HG03108 (cell line): Measurements from ENCODE around the gene TGM4.

Experiments used
- ATAC-seq: cut with Tn5 transposase; IDR thresholded peaks from one replicate; pipeline ENCODE4 v1.9.1; 2021; ENCODE audit warnings: moderate library complexity; ENCODE audit not compliant: unreplicated experiment

Gene TGM4

GRCh38 chr3:44877333-44877732 lies 2.9 kb downstream of the TGM4 start:
- ATAC-seq: no peak

GRCh38 chr3:44880284-44880683 lies 5.9 kb downstream of the TGM4 start:
- ATAC-seq: no peak

DNA sequence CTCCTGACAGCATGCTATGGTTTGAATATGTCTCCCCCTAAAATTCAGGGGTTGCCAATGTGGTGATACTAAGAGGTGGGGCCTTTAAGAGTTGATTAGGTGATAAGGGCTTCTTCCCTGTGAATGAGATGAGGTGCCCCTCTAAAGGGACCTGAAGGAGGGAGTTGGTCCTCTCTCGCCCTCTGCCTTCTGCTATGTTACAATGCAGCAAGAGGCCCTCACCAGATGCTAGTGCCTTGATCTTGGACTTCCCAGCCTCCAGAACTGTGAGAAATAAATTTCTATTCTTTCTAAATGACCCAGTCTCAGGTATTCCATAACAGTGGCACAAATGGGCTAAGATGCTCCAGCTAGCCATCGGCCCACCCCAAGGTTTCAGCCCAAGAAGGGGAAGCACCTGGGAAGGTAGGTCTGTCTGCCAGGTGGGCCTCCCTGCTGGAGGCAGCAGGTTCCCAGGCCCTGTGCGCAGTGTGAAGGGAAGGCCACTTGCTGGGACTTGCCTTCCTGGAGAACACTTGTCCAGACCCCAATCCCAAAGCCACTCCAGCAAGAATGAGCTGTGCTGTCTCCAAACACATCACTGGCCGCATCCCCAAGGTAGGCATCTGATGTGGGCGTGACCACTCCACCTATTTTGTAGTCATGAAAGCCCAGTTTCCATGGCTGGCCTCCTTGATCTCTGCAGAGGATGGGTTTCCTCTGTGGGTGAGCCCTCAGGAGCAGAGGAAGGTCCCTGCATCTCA lies 9.0 kb downstream of the TGM4 start:
- ATAC-seq: no peak

DNA sequence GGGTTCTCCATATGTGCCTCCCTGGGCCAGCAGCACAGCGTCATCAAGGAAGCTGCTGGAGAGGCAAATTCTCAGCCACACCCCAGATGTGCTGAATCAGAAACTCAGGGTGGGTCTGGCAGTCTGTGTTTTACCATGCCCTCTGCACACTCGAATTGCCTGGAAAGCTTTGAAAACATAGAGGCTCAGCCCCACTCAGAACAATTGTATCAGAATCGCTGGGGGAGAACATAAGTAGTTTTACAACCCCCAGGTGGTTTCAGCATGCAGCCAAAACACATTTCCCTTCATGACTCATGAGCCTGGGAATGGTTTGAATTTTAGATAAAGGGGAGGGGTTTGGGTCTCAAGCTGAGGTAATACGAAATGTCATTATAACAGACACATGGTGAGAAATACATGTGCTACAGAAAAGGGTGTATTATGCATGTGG lies 9.6 kb downstream of the TGM4 start:
- ATAC-seq: no peak

DNA sequence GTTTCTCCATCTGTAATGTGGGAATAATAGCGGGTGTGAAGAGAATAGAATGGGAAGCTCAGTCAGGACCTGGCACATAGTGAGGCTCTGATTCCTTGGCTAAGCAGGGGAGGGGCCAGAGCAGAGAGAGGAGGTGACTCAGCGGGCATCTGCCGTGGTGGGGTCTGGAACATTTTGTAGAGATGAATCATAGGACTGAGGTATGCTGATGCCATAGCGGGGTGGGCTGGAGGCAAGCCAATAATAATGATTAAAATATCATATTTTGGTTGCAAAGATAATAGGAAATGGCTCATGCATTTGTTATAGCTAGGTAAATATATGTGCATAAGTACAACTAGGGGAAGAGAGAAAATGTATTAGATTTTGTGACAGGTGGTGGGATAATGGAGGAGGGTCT lies 11.2 kb downstream of the TGM4 start:
- no peak for ATAC-seq

- no peak for ATAC-seq
Measured at GRCh38 chr3:44886561-44886960, 12.2 kb downstream of the TGM4 start.

- ATAC-seq: no peak
Measured at GRCh38 chr3:44887101-44887500, 12.7 kb downstream of the TGM4 start.

DNA sequence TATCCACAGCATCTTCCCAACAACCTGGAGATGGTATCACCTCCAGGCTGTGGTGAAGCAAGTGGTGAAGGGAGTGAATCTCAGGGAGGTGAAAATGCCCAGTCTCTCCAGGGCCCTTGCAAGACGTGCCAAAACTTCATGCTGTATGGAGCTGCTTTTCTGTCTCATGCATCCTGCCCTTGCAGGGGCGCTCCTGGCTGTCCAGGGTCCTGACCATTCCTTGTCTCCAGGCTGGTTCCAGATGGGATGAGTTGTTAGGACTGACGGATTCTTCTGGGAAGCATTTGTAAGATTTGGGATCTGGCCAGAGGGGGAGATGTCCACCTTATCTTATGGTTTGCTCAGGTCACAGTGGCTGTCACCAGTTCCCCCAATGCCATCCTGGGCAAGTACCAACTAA lies 15.8 kb downstream of the TGM4 start:
- ATAC-seq: no peak

DNA sequence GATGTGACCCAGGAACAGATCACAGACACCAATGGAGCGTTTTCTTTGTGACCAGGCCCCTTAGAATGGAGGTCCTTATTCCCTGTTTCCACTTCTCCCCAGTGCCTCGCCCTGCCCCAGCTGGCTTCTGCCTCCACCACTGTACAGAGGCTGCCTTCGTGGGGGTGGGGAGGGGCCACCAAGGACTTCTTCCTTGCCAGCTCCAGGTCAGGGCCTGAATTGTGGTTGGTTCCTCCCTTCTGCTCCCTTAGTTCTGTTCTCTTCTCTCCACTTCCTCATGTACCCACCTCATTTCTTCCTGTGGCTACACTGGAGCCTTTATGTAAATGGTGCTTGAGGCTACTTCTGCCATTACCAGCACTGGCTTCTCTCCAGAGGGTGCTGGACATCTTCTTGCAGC lies 16.4 kb downstream of the TGM4 start:
- ATAC-seq: no peak

DNA sequence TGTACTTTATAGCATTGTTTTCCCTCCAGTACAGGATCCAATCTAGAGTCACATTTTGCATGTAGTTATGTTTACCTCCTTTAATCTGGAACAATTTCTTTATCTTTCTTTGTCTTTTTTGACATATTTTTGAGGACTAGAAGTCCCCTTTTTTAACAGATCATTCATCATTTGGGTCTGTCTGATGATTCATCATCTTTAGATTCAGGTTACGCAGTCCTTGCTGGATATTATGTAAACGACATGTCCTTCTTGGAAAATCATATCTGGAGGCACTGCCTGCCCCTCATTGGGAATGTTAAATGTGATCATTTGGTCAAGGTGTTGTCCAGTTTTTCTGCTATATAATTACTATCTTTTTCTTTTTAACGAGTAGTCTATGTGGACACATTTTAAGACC lies 18.3 kb downstream of the TGM4 start:
- ATAC-seq: no peak

- ATAC-seq: no peak
Measured at GRCh38 chr3:44893097-44893496, 18.7 kb downstream of the TGM4 start.

DNA sequence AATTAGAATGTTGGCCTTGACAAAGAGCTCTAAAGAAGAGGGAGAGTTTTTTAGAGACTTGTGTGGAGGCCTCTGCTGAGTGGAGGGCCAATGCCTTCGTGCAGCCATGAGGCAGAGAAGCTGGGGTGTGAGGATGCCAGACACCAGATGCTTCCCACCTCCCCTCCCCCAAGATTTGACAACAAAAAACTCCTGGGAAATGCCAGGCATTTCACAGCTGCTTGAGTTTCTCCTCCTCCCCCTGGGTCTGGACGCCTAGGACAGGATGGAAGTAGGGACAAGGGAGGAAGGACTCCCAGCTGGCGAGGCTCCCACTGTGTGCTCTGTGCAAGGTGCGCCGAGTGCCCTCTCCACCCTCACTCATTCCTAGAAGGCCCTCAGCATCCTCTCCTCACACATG lies 20.1 kb downstream of the TGM4 start:
- no peak for ATAC-seq

DNA sequence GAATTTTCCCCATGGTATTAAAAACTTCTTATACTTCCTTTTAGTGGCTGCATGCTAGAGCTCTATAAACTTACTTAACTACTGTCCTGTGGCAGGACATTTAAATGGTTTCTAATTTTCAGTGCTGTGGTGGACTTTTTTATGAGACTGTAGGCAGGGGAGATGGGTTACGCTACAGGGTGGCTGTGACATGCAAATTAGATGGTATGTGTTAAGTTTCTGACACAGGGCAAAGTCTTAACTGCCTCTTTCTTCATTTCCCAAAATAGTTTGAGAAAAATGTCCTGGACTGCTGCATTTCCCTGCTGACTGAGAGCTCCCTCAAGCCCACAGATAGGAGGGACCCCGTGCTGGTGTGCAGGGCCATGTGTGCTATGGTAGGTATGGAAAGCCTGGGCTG lies 22.0 kb downstream of the TGM4 start:
- no peak for ATAC-seq

GRCh38 chr3:44899683-44900367 lies 25.4 kb downstream of the TGM4 start:
- ATAC-seq: no peak

DNA sequence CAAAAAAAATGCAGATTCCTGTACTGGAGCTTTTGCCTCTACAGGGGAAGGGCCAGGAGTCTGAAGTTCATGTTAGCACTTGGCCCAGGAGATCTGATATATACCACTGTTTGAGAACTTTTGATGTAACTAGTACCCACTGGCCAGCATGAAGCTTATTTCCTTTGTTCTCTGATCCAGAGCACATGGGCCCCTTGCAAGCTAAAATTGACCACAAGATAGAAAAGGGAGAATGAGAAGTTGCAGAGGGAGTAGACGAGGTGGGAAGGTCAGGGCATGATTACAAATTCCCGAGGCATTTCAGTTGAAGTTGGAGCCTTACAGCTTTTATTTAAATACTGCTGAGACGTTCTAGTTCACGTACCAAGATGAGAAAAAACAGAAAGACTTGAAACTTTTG lies 28.2 kb downstream of the TGM4 start:
- ATAC-seq: no peak

DNA sequence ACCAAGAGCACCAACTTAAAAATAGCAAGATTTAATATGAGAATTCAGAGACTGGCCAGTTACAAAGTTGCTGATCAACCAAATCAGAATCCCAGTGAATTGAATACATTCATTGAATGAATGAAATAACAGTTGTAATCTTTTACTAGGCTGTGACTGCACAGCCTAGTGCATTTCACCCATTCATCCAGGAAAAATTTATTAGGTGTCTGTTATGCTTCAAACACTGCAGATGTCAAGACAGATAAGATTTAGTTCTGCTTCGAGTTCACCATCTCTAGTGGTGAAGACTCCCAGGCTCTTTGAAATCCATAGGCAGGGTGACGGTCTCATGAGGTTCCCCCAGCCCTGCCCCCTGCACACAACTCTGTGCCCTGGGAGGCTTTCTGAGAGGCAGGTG lies 28.9 kb downstream of the TGM4 start:
- no peak for ATAC-seq

DNA sequence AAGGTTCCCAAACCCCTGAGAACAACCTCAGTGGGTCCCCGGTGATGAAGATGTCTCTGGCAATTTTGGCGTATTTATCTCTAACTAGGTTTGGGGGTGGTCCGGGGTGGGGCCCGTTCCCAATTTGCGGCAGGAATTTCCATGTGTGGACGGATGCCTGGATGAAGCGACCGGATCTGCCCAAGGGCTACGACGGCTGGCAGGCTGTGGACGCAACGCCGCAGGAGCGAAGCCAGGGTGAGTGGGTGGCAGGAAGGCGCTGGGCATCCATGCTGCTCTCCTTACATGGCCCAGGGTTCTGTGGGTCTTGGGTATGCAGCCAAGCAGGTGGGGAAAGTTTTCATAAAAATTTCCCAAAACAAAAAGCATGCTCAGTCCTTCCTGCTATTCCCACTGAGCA lies 29.3 kb downstream of the TGM4 start:
- ATAC-seq: no peak

- no peak for ATAC-seq
Measured at GRCh38 chr3:44905446-44906157, 31.2 kb downstream of the TGM4 start.

DNA sequence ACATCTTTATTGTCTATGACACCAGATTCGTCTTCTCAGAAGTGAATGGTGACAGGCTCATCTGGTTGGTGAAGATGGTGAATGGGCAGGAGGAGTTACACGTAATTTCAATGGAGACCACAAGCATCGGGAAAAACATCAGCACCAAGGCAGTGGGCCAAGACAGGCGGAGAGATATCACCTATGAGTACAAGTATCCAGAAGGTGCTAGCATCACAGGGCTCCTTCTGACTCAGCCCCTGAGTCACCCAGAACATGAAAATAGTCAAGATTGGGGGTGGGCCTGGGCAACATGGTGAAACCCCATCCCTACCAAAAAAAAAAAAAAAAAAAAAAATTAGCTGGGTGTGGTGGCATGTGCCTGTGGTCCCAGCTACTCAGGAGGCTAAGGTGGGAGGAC lies 32.6 kb downstream of the TGM4 start:
- no peak for ATAC-seq

DNA sequence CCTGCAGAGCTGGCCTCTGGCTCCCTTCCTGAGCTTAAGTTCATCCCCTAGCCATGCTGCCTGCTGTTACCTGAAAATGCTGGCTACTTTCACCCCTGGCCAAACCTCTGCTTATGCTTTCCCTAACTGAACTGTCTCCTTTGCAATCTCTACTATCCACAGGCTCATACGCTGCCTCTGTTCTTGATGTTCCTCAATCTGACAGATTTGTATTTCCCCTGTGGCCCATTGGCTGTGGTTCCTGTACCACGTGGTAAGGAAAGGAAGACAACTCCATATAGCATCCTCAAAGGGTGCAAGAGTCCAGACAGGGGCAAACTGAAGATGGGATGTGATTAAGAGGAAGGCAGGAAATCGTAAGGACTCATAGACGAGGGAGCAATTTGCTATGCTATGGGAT lies 33.2 kb downstream of the TGM4 start:
- no peak for ATAC-seq

GRCh38 chr3:44909063-44909462 lies 34.7 kb downstream of the TGM4 start:
- ATAC-seq: no peak

DNA sequence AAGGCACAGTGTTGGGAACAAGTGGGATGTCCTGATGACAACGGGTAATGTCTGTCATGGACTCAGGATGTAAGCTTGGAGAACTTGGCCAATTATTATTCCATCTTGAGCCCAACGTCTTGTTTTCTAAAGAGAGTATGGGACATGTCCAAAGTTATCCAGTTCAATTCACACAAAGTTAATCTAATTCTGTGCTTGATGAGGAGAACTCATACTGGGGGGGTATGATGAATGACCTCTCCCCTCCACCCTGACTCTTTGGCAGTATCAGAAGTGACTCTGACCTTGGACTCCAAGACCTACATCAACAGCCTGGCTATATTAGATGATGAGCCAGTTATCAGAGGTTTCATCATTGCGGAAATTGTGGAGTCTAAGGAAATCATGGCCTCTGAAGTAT lies 36.3 kb downstream of the TGM4 start:
- ATAC-seq: no peak
